HG02884 (cell line): ENCODE results near the gene DDX50.
"Not testable (repeated sequence)": the region's sequence is repeated elsewhere in the genome, so short reads cannot be mapped to it uniquely, and the experiment has no call there.

Experiments
- ATAC-seq: cut with Tn5 transposase; IDR thresholded peaks from one replicate; pipeline ENCODE4 v1.9.1; 2021; ENCODE audit warnings: mild to moderate bottlenecking, moderate library complexity; ENCODE audit not compliant: unreplicated experiment

The DDX50 gene

DNA sequence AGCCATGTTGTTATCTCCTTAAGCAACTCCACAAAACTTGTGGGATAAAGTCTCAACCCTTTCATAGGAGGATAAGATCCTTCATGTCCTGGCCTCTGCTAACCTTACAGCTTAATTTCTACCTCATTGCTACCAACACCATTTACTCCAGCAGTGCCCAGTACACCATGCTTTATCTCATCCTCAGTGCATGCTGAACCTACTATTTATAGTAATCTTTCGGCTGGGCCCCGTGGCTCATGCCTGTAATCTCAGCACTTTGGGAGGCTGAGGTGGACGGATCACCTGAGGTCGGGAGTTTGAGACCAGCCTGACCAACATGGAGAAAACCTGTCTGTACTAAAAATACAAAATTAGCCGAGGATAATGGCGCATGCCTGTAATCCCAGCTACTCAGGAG is 78.6 kb downstream of the DDX50 start:
- ATAC-seq: not testable (repeated sequence)

DNA sequence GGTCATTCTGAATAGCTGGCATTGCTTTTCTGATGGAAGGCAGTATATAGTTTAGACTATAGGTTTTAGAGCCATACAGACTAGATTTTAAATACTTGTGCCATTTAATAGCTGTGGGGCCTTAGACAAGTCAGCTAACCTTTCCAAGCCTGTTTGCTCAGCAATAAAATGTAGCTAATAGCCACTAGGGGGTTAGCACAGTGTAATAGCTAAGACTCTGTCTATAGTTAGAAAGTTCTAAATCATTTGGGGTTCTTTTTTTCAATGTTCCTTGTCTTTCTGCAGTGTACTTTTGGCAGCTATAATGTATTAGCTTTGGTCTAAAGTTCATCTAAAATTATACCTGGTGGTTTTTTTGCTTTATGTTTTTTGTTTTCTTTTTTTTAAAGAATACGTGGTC is 80.0 kb downstream of the DDX50 start:
- no peak for ATAC-seq

DNA sequence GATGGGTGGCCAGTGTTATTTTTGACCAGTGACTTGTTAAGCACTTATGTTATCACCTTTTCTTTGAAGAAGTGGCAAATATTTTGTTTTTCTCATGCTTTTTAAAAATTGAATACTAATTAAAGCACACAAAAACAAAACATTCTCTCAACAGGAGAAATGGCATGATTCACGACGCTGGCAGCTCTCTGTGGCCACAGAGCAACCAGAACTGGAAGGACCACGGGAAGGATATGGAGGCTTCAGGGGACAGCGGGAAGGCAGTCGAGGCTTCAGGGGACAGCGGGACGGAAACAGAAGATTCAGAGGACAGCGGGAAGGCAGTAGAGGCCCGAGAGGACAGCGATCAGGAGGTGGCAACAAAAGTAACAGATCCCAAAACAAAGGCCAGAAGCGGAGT is 81.3 kb downstream of the DDX50 start:
- ATAC-seq: no peak

DNA sequence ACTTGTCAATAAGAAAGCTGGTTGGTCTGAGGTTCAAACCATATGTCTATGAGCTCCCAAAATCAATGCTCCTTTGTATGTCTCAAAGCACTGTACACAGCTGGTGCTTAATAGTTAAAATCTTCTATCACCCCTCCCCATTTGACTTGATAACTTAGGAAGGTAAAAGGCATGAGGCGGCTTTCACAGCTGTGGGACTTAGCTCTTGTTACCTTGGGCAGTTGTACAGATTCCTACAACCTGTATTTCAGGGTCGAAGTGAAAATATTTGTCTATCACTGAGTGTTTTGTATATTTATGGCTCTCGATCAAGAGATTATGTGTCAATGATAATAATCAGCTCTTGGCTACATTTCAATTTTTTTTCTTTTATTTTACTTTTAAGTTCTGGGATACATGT is 86.5 kb downstream of the DDX50 start:
- ATAC-seq: no peak

DNA sequence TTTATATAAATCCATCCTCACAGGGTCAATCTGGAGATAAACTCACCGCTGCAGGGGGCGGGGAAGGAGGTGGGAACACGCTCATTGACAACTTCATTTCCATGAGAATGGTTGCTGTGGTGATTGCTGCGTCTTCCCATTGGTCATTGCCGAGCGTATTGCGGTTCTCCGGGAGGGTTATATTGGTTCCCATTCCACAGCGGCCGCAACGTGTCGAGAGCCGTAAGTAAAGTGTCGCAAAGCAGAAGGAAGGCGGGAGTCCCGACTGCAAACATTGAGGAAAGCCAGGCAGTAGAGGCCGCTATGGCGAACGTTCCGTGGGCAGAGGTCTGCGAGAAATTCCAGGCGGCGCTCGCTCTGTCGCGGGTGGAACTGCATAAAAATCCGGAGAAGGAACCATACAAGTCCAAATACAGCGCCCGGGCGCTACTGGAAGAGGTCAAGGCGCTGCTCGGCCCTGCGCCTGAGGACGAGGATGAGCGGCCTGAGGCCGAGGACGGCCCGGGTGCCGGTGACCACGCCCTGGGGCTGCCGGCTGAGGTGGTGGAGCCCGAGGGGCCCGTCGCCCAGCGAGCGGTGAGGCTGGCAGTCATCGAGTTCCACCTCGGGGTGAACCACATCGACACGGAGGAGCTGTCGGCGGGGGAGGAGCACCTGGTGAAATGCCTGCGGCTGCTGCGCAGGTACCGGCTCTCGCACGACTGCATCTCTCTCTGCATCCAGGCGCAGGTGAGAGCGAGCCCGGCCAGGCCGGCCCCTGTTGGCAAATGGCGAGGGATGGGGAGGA is 87.6 kb downstream of the DDX50 start, which contains the start of gene KIFBP:
Gene KIFBP (plus strand): TSS at position 274 of the 787 bp plus-strand sequence. CDS start 30 bp downstream, at position 304.
- peak; percentile 85 for ATAC-seq

DNA sequence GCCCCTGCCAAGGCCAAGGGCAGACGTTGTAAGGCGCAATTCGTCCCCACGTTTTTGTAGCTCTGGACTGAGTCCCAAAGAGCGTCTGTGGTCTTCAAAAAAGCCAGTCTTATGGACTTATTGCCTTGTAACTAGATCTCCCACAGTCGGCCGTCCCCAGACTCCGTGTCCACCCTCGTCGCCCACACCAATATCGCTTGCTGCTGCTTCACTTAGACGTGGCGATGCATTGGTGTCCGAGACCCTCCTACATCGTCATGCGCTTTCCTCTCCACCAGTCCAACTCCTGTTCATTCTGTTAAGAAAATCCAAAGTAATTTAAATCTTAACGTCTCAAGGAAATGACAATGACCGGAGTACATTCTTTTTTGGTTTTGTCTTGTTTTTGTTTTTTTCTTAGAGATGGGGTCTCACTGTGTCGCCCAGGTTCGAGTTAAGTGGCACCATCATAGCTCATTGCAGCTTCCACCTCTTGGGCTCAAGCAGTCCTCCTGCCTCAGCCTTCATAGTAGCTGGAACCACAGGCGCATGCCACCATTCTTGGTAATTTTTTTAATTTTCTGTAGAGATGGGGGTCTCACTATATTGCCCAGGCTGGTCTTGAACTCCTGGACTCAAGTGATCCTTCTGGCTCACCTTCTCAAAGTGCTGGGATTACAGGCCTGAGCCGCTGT is 88.3 kb downstream of the DDX50 start:
- ATAC-seq: no peak

DNA sequence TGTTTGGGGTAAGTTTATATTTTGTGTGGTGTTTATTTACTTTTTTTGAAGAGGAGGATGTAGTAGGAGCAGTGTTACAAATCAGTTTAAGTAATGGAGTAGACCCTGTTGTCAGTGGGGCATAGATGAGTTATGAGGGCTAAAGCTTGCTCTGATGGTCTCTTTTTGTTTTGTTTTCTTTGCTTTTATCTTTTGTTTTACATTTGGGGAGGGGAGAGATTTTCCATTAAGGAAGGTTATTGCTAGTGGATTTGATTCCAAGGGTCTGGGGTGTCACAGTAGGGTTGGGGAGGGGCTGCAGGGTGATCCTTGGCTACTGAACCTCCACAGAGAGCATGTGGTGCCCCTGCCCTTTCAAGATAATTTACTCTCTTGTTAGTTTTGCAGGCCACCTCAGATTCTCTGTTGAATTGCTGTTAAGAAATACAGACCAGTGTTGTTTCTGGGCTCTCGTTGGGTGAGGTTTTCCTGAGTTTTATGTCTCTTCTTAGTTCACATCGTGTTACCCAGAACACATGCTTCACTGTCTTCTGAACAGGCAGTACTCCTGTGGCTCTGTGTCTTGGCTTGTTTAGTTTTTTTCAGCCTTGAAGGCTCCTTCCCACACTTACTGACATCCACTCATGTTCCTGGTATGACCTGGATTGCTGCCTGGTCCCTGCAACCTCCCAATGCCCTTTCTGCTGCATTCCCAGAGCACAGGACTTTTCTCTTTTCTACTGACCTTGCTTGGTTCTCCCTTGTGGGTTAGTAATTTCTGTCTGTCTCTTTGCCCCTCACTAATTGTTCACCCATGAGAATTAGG is 91.7 kb downstream of the DDX50 start:
- ATAC-seq: no peak
